Measurements from ENCODE around the gene PSTPIP1. TPM values are rescaled to one million over a fixed set of nuclear protein-coding genes. Genes with fewer than 3 reads are reported as not detected.

PSTPIP1 gene
- total RNA-seq, 3 donors from 2014 or later (not counting 1 experiment from before 2014, with no cell fraction given) = 218 to 316 (median 228) TPM

DNA sequence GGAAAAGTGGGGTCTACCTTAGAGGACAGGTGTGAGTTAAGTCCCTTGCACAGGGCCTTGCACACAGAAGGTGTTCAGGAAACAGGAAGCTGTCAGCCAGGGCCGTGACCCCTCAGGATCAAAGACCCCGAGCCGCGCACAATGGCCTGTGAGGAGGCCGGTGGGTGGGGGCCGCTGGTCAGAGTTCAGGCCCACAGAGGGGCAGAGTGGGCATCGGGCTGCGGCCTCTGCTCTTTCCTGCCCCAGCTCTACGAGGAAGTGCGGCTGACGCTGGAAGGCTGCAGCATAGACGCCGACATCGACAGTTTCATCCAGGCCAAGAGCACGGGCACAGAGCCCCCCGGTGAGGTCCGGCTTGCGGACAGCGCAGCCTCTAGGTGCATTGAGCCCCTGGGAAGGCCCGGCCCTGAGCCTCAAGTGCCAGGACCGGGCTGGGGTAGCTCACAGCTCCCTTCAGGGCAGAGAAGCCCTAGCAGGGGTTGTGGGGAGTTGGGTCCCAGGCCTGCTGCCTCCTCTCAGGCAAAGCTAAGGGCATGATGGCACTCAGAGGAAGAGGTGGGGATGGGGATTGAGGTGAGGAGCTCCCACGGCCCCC lies 37.2 kb downstream of the PSTPIP1 start:
- H3K27ac Mint-ChIP-seq = peak overlapping the region; percentile 64 to 71
- no peak overlapping the region for H3K27ac ChIP-seq (ENCODE audit: low read length)
- H3K9me3 Mint-ChIP-seq = no peaks in the 10 kb centered on the region
- H3K27me3 ChIP-seq (ENCODE audit: control insufficient read depth, insufficient read depth, low read length) = no peaks in the 10 kb centered on the region
- intact Hi-C loops (cut with micrococcal nuclease) = no loop called here
- H3K4me1 Mint-ChIP-seq = peaks cover 5 to 34% of the 10 kb centered on the region in 2 donors
- H3K4me3 Mint-ChIP-seq = no peak overlapping the region
- DNase-seq (peak in 1 of 2 donors; percentile 13), ATAC-seq (no peak)
- H3K27me3 Mint-ChIP-seq (ENCODE audit: low read depth in 2 of 2) = no peaks in the 10 kb centered on the region
- no peaks in the 10 kb centered on the region for H3K36me3 Mint-ChIP-seq
- TF ChIP-seq, protein P1, sequence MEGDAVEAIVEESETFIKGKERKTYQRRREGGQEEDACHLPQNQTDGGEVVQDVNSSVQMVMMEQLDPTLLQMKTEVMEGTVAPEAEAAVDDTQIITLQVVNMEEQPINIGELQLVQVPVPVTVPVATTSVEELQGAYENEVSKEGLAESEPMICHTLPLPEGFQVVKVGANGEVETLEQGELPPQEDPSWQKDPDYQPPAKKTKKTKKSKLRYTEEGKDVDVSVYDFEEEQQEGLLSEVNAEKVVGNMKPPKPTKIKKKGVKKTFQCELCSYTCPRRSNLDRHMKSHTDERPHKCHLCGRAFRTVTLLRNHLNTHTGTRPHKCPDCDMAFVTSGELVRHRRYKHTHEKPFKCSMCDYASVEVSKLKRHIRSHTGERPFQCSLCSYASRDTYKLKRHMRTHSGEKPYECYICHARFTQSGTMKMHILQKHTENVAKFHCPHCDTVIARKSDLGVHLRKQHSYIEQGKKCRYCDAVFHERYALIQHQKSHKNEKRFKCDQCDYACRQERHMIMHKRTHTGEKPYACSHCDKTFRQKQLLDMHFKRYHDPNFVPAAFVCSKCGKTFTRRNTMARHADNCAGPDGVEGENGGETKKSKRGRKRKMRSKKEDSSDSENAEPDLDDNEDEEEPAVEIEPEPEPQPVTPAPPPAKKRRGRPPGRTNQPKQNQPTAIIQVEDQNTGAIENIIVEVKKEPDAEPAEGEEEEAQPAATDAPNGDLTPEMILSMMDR (IDR thresholded peaks at IDR 0.05) = no peak
- 95% methylated on average over 22 of the region's 22 CpGs for WGBS (ENCODE audit: insufficient coverage)
- H3K4me3 ChIP-seq (ENCODE audit: low read length) = no peak overlapping the region
- H3K4me1 ChIP-seq (ENCODE audit: control insufficient read depth, insufficient read depth, low read length) = peaks cover 34% of the 10 kb centered on the region
- no peaks in the 10 kb centered on the region for H3K9me3 ChIP-seq (ENCODE audit: control insufficient read depth, insufficient read depth, low read length)
- peaks cover 93% of the 10 kb centered on the region for H3K36me3 ChIP-seq (ENCODE audit: control insufficient read depth, insufficient read depth, low read length)

DNA sequence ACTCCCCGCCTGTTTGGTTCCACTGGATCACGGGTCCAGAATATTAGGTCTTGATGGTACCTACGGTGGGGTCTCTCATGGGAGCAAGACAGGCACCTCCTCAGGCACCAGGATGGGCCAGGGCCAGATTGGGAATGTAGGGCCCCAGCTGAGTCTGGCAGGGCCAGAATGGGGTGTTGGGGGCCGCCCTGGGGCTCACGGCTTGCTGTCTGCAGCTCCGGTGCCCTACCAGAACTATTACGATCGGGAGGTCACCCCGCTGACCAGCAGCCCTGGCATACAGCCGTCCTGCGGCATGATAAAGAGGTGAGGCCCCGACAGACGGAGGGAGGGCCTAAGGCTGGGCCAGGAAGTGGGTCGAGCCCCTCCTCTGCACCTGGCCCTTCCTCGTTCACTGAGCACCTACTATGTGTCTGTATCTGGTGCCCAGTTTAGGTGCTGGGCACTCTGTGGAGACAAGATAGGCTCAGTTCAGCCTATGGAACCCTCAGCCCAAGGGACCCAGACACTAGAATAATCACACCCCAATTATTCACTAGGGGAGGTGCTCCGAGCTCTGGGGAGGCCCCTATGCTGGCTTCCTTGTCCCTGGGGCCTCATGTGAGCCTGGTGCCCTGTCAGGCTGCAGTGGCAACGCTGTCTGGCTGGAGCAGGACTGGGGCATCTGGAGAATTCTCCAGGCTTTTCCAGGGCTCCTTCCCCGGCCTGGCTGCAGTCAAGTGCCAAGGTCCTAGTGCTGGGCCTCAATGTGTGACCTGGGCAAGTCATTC lies 37.9 kb downstream of the PSTPIP1 start:
- ATAC-seq (no peak), DNase-seq (peak in 1 of 2 donors; percentile 11)
- peak overlapping the region; percentile 20 for H3K27ac ChIP-seq (ENCODE audit: low read length)
- intact Hi-C loops (cut with micrococcal nuclease) = no loop called here
- Mint-ChIP-seq H3K4me3 (no peak overlapping the region), H3K36me3 (no peaks in the 10 kb centered on the region), H3K4me1 (peaks cover 5 to 39% of the 10 kb centered on the region in 2 donors), H3K9me3 (no peaks in the 10 kb centered on the region), H3K27ac (peak overlapping the region in 1 of 2 donors; percentile 67), H3K27me3 (ENCODE audit: low read depth in 2 of 2) (no peaks in the 10 kb centered on the region)
- WGBS (ENCODE audit: insufficient coverage) = 94% methylated on average over 18 of the region's 18 CpGs
- no peaks in the 10 kb centered on the region for H3K27me3 ChIP-seq (ENCODE audit: control insufficient read depth, insufficient read depth, low read length)
- H3K36me3 ChIP-seq (ENCODE audit: control insufficient read depth, insufficient read depth, low read length) = peaks cover 93% of the 10 kb centered on the region
- TF ChIP-seq, protein P1 (IDR thresholded peaks at IDR 0.05) = no peak
- H3K4me3 ChIP-seq (ENCODE audit: low read length) = no peak overlapping the region
- H3K9me3 ChIP-seq (ENCODE audit: control insufficient read depth, insufficient read depth, low read length) = no peaks in the 10 kb centered on the region
- H3K4me1 ChIP-seq (ENCODE audit: control insufficient read depth, insufficient read depth, low read length) = peaks cover 35% of the 10 kb centered on the region

DNA sequence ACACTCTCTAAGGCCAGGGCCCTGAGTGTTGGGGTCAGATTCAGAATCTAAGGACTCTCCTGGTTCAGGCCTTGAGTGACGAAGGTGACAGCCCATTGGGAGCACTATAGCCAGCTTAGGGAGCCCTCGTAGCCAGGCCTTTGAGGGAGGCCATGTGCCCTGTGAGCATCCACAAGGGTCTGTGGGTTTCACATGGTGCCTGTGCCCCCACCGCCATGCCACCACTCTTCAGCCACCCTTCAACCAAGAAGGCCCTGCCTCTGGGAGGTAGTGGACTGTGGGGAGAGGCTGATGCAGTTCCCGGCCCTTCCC lies 38.4 kb downstream of the PSTPIP1 start:
- Mint-ChIP-seq H3K36me3 (no peaks in the 10 kb centered on the region), H3K4me3 (no peak overlapping the region), H3K4me1 (peaks cover 5 to 44% of the 10 kb centered on the region in 2 donors), H3K27ac (peak overlapping the region; percentile 67 to 78), H3K9me3 (no peaks in the 10 kb centered on the region), H3K27me3 (ENCODE audit: low read depth in 2 of 2) (no peaks in the 10 kb centered on the region)
- ATAC-seq (no peak), DNase-seq (peak in 1 of 2 donors; percentile 12)
- Histone ChIP-seq H3K4me3 (ENCODE audit: low read length) (no peak overlapping the region), H3K27me3 (ENCODE audit: control insufficient read depth, insufficient read depth, low read length) (no peaks in the 10 kb centered on the region), H3K36me3 (ENCODE audit: control insufficient read depth, insufficient read depth, low read length) (peaks cover 90% of the 10 kb centered on the region), H3K27ac (ENCODE audit: low read length) (peak overlapping the region; percentile 20), H3K9me3 (ENCODE audit: control insufficient read depth, insufficient read depth, low read length) (peaks cover 2% of the 10 kb centered on the region), H3K4me1 (ENCODE audit: control insufficient read depth, insufficient read depth, low read length) (peaks cover 35% of the 10 kb centered on the region)
- WGBS (ENCODE audit: insufficient coverage) = 96% methylated on average over 3 of the region's 4 CpGs
- TF ChIP-seq, protein P1 (IDR thresholded peaks at IDR 0.05) = no peak
- intact Hi-C loops (cut with micrococcal nuclease) = no loop called here
